Islet of Langerhans (tissue), 1 donor: ENCODE measurements around the gene LMX1B.

Experiments
- FAIRE-seq: peaks from one replicate; lab custom pipeline; 2011; peaks lifted over from hg19 to GRCh38; lab: Jason Lieb, UNC

LMX1B gene

GRCh38 chr9:126605792-126606482, 7.8 kb upstream of the LMX1B start:
- FAIRE-seq = no peak

DNA sequence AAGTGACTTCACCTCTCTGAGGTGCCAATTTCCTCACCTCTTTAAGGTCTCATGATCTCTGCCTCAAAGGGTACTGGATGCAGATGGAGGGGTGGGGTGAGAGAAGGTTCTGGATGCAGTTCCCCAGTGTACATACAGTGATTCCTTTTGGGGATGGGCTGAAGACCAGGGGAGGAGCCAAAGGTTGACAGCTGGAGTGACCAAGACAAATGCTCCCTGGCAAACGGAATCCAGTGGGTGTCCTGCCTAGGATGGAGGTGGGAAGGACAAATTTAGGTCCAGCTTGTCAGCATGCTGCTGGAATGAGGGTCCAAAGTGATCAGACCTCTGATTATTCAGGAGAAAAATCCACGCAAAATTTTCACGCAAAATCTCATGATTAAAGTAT, 7.3 kb upstream of the LMX1B start:
- FAIRE-seq = no peak

DNA sequence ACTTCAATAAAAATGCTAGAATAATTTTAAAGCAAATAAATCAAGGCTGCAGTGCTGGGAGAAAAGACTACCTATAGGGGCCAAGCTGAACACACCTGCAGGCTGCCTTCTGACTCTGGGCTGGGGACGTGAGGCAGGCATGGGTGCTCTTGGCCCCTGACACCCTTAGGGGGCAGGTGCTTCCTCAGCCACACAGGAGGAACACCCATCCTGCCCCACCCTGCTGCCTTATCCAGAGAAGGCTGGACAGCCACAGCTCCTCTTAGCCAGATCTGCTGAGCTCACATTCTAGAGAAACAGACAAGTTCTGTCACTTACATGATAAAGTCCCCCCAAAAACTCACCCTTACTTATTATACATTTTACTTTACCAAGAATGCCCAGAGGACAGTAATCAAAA, 6.6 kb upstream of the LMX1B start:
- no peak for FAIRE-seq

DNA sequence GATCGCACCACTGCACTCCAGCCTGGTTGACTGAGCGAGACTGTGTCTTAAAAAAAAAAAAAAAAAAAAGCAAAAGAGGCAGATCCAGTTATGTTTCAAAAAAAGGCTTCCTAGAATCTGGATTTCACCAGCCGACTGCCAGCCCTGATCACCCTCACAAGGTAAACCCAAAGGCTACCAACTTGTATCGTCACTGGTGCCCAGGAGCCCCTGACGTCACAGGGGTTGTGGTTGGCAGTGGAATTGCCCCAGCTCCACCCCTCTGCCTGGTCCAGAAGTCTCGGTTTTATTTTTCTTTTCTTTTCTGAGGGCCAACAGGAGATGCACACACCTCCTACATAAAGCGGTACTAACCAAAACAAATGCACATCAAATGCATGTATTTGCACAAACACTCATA, 6.0 kb upstream of the LMX1B start:
- FAIRE-seq = no peak

DNA sequence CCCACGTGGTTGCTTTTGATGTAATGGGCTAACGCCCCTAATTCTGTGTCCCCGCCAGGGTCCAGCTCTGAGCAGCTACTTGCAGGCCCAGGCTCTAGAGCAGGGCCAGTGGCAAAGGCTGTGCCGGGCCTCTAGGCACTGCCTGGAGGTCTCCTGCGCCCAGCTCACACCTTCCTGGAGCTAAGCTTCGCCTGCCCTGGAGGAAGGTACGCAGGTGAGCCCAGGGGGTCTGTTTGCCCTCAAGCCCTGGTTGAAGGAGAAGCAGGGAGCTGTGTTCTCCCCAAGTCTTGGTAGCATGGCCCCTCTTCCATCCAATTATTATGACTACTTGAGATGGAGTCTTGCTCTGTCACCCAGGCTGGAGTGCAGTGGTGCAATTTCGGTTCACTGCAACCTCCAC, 5.2 kb upstream of the LMX1B start:
- no peak for FAIRE-seq

GRCh38 chr9:126609191-126609590, 4.5 kb upstream of the LMX1B start:
- no peak for FAIRE-seq

GRCh38 chr9:126609711-126610388, 3.9 kb upstream of the LMX1B start:
- no peak for FAIRE-seq

- FAIRE-seq = no peak
Observed at GRCh38 chr9:126611193-126611591, 2.5 kb upstream of the LMX1B start.

- no peak for FAIRE-seq
Observed at GRCh38 chr9:126611592-126612325, 2.0 kb upstream of the LMX1B start.

GRCh38 chr9:126612326-126612812, 1.4 kb upstream of the LMX1B start:
- no peak for FAIRE-seq

DNA sequence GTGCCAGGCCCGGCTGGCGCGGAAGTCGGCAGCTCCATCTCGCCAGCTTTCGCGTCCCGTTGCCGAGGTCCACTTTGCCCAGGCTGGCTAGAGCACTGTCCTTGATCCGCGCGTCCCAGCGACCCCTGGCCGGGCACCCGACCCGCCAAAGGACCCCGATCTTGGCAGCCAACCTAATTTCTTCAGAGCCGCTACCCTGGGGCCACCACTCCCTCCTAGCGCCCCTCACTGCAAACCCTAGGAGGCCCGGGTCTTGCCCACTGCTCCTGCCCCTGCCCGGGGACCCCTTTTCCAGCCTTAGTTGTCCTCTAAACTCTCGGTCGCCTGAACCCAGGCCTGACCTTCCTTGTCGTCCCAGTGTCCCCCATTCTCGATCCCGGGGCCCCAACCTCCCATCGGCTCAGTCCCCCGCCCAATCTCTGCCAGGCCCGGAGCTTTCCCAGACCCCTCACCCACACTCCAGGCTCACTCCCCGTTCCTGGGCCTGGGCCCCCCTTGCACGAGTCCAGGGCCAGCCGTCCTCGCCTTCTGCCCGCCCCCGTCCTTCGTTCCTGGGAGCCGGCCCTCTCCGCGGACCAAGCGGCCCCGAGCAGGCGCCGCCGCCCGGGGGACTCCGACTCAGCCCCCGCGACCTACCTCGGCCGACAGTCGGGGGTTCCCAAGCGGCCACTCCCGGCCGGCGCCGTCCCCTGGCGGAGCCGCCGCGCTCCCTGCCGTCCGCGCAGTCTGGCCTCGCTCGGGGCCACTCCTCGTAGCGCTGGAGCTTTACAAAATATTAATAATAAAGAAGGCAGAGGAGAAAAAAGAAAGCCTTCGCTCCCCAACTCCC, 701 bp upstream of the LMX1B start:
- no peak for FAIRE-seq

GRCh38 chr9:126614088-126614454, 343 bp downstream of the LMX1B start:
- no peak for FAIRE-seq

- no peak for FAIRE-seq
Observed at GRCh38 chr9:126614455-126615244, 922 bp downstream of the LMX1B start.

- no peak for FAIRE-seq
Observed at GRCh38 chr9:126615245-126615790, 1.6 kb downstream of the LMX1B start.

- no peak for FAIRE-seq
Observed at GRCh38 chr9:126615791-126616447, 2.2 kb downstream of the LMX1B start.

DNA sequence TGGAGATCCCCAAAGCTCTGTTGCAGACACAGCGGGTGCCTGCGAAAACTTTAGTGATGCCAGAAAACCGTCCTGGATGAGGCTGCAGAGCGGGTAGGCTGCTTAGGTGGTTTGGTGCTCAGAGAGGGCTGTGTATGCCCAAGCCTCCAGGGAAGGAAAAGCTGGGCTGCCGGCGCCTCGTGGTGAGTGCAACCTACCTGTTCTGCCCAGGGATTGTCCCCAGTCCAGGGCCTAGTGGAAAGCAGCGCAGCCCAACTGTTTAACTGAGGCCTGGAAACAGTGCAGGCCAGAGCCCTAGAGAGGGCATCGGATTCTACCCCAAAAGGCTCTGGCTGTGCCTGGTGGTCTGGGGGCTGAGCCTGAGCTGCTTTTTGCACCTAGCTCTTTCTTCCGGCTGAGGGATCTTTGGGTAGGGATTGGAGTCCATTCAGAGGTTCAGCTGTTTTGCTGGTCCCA, 2.8 kb downstream of the LMX1B start:
- FAIRE-seq = no peak

GRCh38 chr9:126617003-126617822, 3.5 kb downstream of the LMX1B start:
- no peak for FAIRE-seq

DNA sequence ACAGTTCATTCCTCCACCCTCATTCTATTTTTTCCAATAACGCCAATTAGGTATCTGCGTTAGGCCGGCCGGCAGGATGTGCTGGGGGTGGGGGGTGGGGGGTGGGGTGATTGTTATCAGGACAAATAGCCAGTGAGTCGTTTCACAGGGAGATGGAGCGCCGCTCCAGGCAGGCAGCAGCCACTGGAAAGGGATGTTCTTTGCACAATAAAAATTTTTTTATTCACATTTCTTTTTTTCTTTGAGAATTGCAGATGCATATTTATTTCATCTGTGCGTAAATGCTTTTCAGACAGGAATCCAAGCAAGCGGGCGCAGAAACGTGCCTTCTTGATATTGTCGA, 4.1 kb downstream of the LMX1B start:
- no peak for FAIRE-seq

DNA sequence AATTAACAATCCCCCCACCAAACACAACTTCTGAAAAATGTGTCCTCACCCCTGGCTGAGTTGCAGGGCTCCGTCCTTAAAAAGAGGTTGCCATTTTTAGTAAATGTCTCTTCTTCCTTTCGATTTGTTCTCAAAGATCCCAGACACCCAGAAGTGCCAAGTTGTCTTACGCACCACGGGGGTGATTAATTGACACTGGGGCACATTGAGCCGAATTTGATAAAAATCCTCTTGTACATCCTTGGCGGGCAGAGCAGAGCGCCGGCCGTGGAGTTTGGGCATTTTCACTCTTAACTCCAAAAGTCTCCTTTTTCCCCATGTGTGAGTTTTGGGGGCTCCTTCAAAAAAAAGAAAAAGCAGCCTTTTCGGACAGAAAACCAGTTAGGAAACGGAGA, 4.5 kb downstream of the LMX1B start:
- FAIRE-seq = no peak
